ENCODE data around the gene PDZD2.
"Not testable (repeated sequence)": the region's sequence is repeated elsewhere in the genome, so short reads cannot be mapped to it uniquely, and the experiment has no call there.

DNA sequence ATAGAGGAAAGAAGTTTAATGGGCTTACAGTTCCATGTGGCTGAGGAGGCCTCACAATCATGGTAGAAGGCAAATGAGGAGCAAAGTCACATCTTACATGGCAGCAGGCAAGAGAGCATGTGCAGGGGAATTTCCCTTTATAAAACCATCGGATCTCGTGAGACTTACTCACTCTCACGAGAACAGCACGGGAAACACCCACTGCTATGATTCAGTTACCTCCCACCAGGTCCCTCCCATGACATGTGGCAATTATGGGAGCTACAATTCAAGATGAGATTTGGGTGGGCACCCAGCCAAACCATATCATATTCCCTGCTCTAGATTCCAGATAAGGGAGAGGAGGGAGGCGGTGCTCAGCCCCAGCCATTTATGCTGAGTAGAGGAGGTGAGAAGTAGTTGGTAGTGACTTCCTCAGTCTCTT is 336.3 kb downstream of the PDZD2 start:
- TF ChIP-seq, protein P1, sequence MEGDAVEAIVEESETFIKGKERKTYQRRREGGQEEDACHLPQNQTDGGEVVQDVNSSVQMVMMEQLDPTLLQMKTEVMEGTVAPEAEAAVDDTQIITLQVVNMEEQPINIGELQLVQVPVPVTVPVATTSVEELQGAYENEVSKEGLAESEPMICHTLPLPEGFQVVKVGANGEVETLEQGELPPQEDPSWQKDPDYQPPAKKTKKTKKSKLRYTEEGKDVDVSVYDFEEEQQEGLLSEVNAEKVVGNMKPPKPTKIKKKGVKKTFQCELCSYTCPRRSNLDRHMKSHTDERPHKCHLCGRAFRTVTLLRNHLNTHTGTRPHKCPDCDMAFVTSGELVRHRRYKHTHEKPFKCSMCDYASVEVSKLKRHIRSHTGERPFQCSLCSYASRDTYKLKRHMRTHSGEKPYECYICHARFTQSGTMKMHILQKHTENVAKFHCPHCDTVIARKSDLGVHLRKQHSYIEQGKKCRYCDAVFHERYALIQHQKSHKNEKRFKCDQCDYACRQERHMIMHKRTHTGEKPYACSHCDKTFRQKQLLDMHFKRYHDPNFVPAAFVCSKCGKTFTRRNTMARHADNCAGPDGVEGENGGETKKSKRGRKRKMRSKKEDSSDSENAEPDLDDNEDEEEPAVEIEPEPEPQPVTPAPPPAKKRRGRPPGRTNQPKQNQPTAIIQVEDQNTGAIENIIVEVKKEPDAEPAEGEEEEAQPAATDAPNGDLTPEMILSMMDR (IDR thresholded peaks at IDR 0.05), result not testable (repeated sequence)
- TF ChIP-seq POLR2A (IDR thresholded peaks at IDR 0.05), result not testable (repeated sequence)

Measured in heart left ventricle (tissue), 13 donors.